HL-60 (cell line): ENCODE measurements around the gene CDC42BPB.

Experiments used
- DNase-seq, 2 experiments: peaks; one replicate each; pipeline ENCODE4 v3.0.0-alpha.2; 2010 to 2020; ENCODE audit warnings: low read depth in 1 of 2, low spot score in 1 of 2
- H3K27ac ChIP-seq: fragments of 250-450 bp; sonication (Bioruptor Pico); replicated peaks from 2 replicates; pipeline ENCODE4 v1.5.1; 2020; ENCODE audit warnings: mild to moderate bottlenecking, moderate library complexity
- H3K27me3 ChIP-seq: fragments of 250-450 bp; sonication (Bioruptor Pico); 2 replicates; pipeline ENCODE4 v1.5.1; 2021; ENCODE audit warnings: mild to moderate bottlenecking, moderate library complexity; ENCODE audit not compliant: insufficient read depth, poor library complexity, severe bottlenecking
- H3K4me3 ChIP-seq: replicated peaks from 2 replicates; pipeline ENCODE4 v1.5.1; 2011; ENCODE audit warnings: mild to moderate bottlenecking, control low read depth, low read length; ENCODE audit not compliant: insufficient read depth
- CTCF ChIP-seq: IDR thresholded peaks from one replicate; pipeline ENCODE4 v1.5.1; 2011; ENCODE audit warnings: low read length, control low read depth, inconsistent platforms; ENCODE audit not compliant: insufficient read depth
- GABPA ChIP-seq: IDR thresholded peaks from 2 replicates; pipeline ENCODE4 v1.6.1; 2012; ENCODE audit warnings: low read depth
- POLR2AphosphoS5 ChIP-seq: IDR thresholded peaks from 2 replicates; pipeline ENCODE4 v1.6.1; 2012; ENCODE audit warnings: low read depth
- REST ChIP-seq: IDR thresholded peaks from 2 replicates; pipeline ENCODE4 v1.6.1; 2012; ENCODE audit warnings: low read depth; ENCODE audit not compliant: insufficient replicate concordance
- SPI1 ChIP-seq: IDR thresholded peaks from 2 replicates; pipeline ENCODE4 v1.6.1; 2012; ENCODE audit warnings: low read depth, mild to moderate bottlenecking, borderline replicate concordance

The CDC42BPB gene

GRCh38 chr14:102903248-102903888 lies 154.0 kb downstream of the CDC42BPB start:
- TF ChIP-seq POLR2AphosphoS5 (no peak), CTCF (no peak), SPI1 (no peak), REST (no peak), GABPA (no peak)
- H3K27me3 ChIP-seq, result no peaks in the 10 kb centered on the region
- no peak overlapping the region for H3K27ac ChIP-seq

DNA sequence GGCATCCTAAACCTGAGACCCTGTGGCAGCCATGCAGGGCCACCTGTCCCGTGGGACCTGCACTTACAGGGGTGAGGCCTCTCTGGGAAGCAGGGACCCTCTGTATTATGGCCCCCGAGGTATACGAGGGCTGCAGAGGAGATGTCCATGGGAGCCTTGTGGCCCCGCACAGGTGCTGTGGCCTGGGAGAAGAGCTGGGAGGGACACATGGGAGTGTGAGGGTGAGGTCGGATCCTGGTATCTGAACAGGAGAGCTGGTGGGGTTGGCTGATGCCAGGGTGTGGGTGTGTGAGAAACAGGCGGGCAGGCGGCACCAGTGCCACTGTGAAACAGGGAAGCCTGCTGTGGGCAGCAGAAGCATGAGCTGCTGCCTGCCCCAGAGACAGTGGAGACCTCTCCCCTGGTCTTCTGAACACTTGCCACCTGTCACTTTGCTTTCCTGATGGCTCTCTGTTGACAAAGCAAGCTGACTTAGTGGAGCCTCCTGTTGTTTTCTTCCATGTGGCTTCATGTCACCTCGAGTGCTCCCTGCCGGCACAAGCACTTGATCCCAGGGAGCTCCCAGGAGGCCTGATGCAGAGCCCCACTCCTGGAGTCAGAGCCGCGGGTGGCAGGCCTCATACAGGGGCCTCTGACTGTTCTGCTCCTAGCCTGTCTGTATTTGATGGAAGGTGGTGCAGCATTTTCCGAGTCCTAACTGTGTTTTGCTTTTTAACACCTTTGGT lies 154.7 kb downstream of the CDC42BPB start:
- DNase-seq, result no peak
- Histone ChIP-seq H3K27ac (no peak overlapping the region), H3K27me3 (no peaks in the 10 kb centered on the region), H3K4me3 (no peak overlapping the region)
- TF ChIP-seq GABPA, result no peak
- no peak for TF ChIP-seq POLR2AphosphoS5
- TF ChIP-seq SPI1, result no peak
- no peak for TF ChIP-seq CTCF
- TF ChIP-seq REST, result no peak

More at GRCh38 chr14:102903248-102903888, 154.0 kb downstream of the CDC42BPB start:
- no peak overlapping the region for H3K4me3 ChIP-seq
- DNase-seq, result no peak

- DNase-seq, result no peak
- TF ChIP-seq POLR2AphosphoS5, result no peak
- TF ChIP-seq GABPA, result no peak
- TF ChIP-seq REST, result no peak
- Histone ChIP-seq H3K27ac (no peak overlapping the region), H3K4me3 (no peak overlapping the region), H3K27me3 (no peaks in the 10 kb centered on the region)
Observed at GRCh38 chr14:102902086-102902485, 155.3 kb downstream of the CDC42BPB start.
